ENCODE results near the gene EGFR.
A peak's percentile ranks its signal among the peaks of the same experiment; 100 is the strongest.

DNA sequence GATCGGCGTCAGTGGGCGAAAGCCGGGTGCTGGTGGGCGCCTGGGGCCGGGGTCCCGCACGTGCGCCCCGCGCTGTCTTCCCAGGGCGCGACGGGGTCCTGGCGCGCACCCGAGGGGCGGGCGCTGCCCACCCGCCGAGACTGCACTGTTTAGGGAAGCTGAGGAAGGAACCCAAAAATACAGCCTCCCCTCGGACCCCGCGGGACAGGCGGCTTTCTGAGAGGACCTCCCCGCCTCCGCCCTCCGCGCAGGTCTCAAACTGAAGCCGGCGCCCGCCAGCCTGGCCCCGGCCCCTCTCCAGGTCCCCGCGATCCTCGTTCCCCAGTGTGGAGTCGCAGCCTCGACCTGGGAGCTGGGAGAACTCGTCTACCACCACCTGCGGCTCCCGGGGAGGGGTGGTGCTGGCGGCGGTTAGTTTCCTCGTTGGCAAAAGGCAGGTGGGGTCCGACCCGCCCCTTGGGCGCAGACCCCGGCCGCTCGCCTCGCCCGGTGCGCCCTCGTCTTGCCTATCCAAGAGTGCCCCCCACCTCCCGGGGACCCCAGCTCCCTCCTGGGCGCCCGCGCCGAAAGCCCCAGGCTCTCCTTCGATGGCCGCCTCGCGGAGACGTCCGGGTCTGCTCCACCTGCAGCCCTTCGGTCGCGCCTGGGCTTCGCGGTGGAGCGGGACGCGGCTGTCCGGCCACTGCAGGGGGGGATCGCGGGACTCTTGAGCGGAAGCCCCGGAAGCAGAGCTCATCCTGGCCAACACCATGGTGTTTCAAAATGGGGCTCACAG lies 1.1 kb downstream of the EGFR start:
- TF ChIP-seq CTCF (IDR thresholded peaks at IDR 0.05) (no peak), POLR2A (IDR thresholded peaks at IDR 0.05) (peak; percentile 6)

Data from prostate gland (tissue), 2 donors.